ENCODE data around the gene WNT7B.

Gene WNT7B

GRCh38 chr22:45884201-45885062 is 92.5 kb downstream of the WNT7B start:
- no peak for DNase-seq

GRCh38 chr22:45883811-45884170 is 93.2 kb downstream of the WNT7B start:
- no peak for DNase-seq

- no peak for DNase-seq
Measured at GRCh38 chr22:45882881-45883810, 93.8 kb downstream of the WNT7B start.

- DNase-seq: no peak
Measured at GRCh38 chr22:45881524-45881875, 95.5 kb downstream of the WNT7B start.

GRCh38 chr22:45880716-45881523 is 96.0 kb downstream of the WNT7B start:
- no peak for DNase-seq

- no peak for DNase-seq
Measured at GRCh38 chr22:45880091-45880715, 96.8 kb downstream of the WNT7B start.

- no peak for DNase-seq
Measured at GRCh38 chr22:45879552-45879949, 97.4 kb downstream of the WNT7B start.

- no peak for DNase-seq
Measured at GRCh38 chr22:45878901-45879551, 97.9 kb downstream of the WNT7B start.

- DNase-seq: no peak
Measured at GRCh38 chr22:45878051-45878781, 98.7 kb downstream of the WNT7B start.

- DNase-seq: no peak
Measured at GRCh38 chr22:45877651-45878050, 99.3 kb downstream of the WNT7B start.

GRCh38 chr22:45877036-45877380 is 100.0 kb downstream of the WNT7B start:
- DNase-seq: no peak

- DNase-seq: no peak
Measured at GRCh38 chr22:45876136-45877035, 100.6 kb downstream of the WNT7B start.

- DNase-seq: no peak
Measured at GRCh38 chr22:45872659-45873263, 104.2 kb downstream of the WNT7B start.

- no peak for DNase-seq
Measured at GRCh38 chr22:45871721-45872120, 105.2 kb downstream of the WNT7B start.
